HFF-Myc (cell line): ENCODE data around the gene ABI3.
"Not testable (repeated sequence)": the region's sequence is repeated elsewhere in the genome, so short reads cannot be mapped to it uniquely, and the experiment has no call there.

Source experiments
- DNase-seq: peaks from one replicate; pipeline ENCODE4 v3.0.0-alpha.2; 2011; ENCODE audit warnings: low read depth; ENCODE audit errors: extremely low read depth
- H3K4me3 ChIP-seq: replicated peaks from 2 replicates; pipeline ENCODE4 v1.5.1; 2011; ENCODE audit warnings: low read depth, mild to moderate bottlenecking, control low read depth, low read length
- TF ChIP-seq, protein P1 (sequence below): IDR thresholded peaks from 2 replicates; pipeline ENCODE4 v1.5.1; 2012; ENCODE audit warnings: mild to moderate bottlenecking, low read depth, low read length, control low read depth; ENCODE audit errors: missing control alignments

The ABI3 gene

DNA sequence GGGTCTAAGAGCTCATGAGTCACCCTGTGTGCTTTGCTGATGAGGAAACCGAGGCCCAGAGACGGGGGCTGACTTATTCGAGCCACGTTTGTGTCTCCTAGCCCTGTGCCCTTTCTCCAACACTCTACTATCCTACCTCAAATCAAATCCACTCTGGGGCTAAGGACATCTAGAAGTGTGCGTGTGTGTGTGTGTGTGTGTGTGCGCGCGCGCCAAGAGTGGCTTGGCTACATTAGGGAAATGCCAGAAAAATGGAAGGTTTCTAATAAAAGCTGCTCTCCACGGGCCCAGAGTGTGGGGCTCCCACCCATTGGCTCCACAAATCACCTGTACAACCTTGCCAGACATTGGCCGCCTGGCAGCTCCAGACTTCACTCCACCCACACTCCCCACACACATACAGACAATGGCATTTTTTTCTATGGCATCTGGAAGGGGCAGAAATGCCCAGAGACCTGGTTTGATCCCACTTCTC lies 50.3 kb downstream of the ABI3 start:
- peak overlapping the region; percentile 31 for H3K4me3 ChIP-seq
- TF ChIP-seq, protein P1, sequence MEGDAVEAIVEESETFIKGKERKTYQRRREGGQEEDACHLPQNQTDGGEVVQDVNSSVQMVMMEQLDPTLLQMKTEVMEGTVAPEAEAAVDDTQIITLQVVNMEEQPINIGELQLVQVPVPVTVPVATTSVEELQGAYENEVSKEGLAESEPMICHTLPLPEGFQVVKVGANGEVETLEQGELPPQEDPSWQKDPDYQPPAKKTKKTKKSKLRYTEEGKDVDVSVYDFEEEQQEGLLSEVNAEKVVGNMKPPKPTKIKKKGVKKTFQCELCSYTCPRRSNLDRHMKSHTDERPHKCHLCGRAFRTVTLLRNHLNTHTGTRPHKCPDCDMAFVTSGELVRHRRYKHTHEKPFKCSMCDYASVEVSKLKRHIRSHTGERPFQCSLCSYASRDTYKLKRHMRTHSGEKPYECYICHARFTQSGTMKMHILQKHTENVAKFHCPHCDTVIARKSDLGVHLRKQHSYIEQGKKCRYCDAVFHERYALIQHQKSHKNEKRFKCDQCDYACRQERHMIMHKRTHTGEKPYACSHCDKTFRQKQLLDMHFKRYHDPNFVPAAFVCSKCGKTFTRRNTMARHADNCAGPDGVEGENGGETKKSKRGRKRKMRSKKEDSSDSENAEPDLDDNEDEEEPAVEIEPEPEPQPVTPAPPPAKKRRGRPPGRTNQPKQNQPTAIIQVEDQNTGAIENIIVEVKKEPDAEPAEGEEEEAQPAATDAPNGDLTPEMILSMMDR: no peak
- DNase-seq: no peak

DNA sequence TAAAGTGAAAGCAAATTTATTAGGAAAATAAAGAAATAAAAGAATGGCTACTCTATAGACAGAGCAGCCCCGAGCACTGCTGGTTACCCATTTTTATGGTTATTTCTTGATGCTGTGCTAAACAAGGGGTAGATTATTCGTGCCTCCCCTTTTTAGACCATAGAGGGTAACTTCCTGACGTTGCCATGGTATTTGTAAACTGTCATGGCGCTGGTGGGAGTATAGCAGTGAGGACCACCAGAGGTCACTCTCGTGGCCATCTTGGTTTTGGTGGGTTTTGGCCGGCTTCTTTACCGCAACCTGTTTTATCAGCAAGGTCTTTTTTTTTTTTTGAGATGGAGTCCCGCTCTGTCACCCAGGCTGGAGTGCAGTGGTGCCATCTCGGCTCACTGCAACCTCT lies 51.0 kb downstream of the ABI3 start:
- DNase-seq, H3K4me3 ChIP-seq: not testable (repeated sequence)

DNA sequence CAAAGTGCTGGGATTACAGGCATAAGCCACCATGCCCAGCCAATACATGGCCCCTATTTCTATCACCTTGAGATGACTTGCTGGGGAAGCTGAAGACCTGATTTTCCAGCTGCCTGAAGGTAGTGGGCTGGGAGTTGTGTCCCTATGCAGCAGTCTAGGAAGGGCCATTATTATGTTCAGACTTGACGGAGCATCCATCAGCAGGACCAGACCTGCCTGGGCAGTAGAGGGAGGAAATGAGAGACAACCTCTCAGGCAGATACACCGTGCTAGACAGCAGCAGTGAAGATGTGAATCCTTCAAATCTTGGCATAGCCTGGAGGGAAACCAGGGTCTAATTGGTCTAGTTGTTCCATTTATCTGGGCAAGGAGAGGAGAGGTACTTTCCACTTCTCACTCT lies 55.7 kb downstream of the ABI3 start:
- DNase-seq: no peak
- TF ChIP-seq, protein P1: no peak
- H3K4me3 ChIP-seq: no peak overlapping the region

DNA sequence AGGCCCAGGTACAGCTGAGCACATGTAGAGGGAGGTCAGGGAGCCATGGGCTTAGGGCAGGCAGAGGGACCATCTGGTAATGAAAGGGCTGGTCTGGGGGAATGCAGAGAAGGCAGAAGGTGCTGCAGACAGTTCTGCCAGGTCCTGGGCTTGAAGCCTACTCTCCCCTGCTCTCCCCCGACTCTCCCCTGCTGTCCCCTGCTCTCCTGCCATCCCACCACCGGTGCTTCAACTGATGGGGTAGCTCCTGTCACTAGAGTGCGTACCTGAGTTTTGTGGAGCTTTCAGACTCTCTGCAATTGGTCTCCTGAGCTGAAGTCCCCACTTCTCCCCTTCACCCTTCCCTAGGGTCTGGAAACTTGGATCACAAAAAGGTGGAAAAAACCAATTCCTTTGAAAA lies 57.4 kb downstream of the ABI3 start:
- TF ChIP-seq, protein P1: no peak
- DNase-seq: no peak
- H3K4me3 ChIP-seq: no peak overlapping the region

DNA sequence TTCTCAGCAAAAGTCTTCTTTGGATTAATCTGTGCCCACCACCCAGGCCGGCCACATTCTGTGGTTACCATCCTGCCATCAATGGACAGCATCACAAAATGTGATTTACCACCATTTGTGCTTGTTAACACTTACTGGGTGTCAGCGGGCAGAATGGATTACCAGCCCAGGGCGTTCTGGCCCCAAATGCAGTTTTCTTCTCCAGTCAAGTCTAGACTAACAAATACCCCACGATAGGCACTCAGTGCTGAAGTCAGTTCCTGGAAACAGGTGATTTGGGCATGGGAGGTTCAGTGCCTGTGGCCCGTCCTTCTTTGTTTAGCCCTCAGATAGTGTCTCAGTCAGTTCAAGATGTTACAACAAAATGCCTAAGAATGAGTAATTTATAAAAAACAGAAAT lies 58.8 kb downstream of the ABI3 start:
- TF ChIP-seq, protein P1: no peak
- H3K4me3 ChIP-seq: no peak overlapping the region
- DNase-seq: no peak
